NCI-H2107 (cell line): Measurements from ENCODE around the gene C19orf53.
"Not testable (repeated sequence)": the region's sequence is repeated elsewhere in the genome, so short reads cannot be mapped to it uniquely, and the experiment has no call there.

Experiments
- DNase-seq: peaks from one replicate; lab custom pipeline; 2025; lab: John Stamatoyannopoulos, UW

C19orf53 gene

GRCh38 chr19:13764101-13764807 is 10.0 kb upstream of the C19orf53 start, which contains the start of gene MRI1:
MRI1 (plus strand) TSS chr19:13764522; CDS start chr19:13764589, 67 bp downstream.
- DNase-seq = peak; percentile 35

GRCh38 chr19:13764821-13765394 is 9.3 kb upstream of the C19orf53 start:
- DNase-seq = no peak

DNA sequence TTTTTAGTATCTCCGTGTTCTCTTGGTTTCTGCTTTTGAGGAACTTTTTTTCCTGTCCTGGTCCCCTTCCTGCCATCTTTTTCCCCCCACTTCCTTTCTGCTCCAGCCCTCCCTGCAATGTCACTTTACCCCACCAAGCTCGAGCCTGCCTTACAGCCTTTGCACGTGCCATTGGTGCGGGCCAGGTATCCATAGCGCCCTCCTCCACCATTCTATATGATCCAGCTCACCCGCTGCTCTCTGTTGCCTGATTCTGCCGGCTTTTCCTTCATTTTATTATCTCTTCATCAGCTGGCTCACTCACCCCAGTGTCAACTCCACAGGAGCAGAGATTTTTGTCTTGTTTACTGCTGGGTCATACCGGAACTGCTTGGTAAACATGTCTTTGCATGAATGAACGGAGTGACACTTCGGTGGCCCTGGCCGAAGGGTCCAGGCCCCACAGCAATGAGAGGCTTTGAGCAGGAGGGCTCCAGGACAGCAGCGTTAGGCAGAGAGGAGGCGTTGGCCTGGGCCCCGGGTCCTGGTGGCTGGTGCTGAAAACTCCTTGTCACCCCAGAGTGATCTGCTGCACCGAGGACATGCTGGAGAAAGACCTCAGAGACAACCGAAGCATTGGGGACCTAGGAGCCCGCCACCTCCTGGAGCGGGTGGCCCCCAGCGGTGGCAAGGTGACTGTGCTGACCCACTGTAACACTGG is 8.7 kb upstream of the C19orf53 start:
- DNase-seq = no peak

- no peak for DNase-seq
Observed at GRCh38 chr19:13766095-13766481, 8.2 kb upstream of the C19orf53 start.

GRCh38 chr19:13768510-13768909 is 5.7 kb upstream of the C19orf53 start:
- no peak for DNase-seq

- no peak for DNase-seq
Observed at GRCh38 chr19:13770013-13770635, 4.1 kb upstream of the C19orf53 start.

DNA sequence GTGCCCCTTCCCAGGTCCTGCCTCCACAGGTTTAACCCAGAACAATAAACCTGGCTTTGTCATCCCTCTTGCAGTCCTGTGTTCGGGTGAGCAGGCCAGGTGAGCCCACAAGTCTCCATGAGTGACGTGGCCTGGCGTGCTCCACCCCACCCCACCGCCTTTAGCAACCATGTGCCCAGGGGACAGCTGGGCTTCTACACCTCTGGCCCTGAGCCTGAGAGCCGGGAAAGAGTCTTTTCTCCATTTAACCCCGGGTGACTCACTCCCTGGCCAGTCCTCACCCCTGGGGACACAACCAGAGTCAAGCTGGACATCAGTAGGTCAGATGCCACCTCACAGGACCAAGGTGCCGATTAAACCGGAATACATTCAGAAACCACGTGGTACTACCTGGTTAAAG is 4.1 kb downstream of the C19orf53 start:
- DNase-seq = no peak

DNA sequence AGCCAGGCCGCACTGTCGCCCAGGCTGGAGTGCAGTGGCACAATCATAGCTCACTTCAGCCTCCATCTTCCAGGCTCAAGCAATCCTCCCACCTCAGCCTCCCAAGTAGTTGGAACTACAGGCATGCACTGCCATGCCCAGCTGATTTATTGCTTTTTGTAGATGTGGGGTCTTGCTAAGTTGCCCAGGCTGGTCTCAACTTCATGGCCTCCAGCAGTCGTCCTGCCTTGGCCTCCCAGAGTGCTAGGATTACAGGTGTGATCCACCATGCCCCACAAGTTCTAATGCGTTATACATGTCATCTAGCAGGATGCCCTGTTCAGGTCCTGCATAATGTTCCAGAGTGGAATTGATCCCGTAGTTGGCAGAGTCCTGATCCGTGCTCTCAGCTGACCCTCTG is 4.6 kb downstream of the C19orf53 start:
- DNase-seq = no peak

GRCh38 chr19:13779794-13780193 is 5.5 kb downstream of the C19orf53 start:
- DNase-seq = not testable (repeated sequence)

- peak; percentile 36 for DNase-seq
Observed at GRCh38 chr19:13781547-13781946, 7.3 kb downstream of the C19orf53 start.

DNA sequence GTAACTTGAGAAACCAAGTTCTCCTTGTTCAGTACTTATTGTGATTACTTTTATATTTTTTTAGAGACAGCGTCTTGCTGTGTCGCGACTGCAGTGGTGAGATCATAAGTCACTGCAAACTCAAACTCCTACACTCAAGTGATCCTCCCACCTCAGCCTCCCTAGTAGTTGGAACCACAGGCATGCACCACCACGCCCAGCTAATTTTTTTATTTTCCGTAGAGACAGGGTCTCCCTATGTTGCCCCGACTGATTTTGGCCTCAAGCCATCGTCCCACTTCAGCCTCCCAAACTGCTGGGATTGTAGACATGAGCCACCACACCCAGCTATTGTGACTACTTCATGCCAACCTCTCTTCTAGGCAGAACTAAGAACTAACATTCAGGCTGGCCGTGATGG is 8.3 kb downstream of the C19orf53 start:
- no peak for DNase-seq

DNA sequence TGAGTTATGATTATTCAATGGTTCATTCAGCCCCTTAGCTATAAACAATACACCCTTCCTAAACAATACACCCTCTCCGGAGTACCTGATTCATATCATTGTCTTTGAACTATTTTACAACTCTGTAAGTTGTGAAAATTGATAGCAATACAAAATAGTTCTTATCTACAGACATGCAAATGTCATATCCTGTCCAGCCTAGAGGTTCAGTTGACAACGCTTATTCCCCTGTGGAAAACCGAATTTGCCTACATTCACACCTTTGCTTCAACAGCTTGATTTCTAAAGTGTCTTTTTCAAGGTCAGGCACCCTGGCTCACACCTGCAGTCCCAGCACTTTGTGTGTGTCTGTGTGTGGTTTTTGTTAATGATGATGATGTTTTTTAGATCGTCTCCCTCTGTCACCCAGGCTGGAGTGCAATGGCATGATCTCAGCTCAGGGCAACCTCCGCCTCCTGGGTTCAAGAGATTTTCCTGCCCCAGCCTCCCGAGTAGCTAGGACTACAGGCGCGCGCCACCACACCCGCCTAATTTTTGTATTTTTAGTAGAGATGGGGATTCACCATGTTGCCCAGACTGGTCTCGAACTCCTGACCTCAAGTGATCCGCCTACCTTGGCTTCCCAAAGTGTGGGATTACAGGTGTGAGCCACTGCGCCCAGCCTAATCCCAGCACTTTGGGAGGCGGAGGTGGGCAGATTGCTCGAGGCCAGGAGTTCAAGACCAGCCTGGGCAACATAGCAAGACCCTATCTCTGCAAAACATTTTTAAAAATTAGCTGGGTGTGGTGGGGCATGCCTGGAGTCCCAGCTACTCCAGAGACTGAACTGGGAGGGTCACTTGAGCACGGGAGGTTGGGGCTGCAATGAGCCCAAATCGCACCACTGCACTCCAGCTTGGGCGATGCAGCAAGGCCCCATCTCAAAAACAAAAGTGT is 9.6 kb downstream of the C19orf53 start:
- no peak for DNase-seq

DNA sequence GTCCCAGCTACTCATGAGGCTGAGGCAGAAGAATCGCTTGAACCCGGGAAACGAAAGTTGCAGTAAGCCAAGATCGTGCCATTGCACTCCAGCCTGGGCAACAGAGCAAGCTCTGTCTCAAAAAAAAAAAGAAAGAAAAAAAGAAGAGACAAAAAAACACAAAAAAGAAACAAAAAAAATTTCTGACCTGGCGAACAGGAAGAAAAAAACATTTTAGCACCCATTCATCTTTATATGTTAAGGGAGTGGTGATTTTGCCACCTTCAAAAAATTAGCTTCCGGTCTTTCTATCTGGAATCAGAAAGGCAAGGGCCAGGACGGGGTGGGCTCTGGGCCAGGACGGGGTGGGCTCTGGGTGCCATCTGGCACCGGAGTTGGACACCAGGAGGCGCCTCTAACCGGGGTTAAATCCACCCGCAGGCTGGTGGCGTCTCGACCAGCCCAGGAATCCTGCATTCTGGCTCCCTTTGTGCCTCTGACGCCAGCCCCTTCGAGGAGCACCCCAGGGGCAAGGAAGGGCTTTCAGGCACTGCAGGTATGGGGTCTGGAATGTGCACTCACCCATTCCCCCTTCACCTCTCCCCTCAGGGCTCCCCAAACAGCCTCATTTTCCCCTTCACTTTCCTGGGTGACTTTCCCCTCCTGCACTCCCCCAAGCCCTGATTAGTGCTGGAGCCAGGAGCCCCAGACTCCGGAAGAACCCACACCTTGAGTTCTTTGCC is 10.6 kb downstream of the C19orf53 start:
- no peak for DNase-seq

DNA sequence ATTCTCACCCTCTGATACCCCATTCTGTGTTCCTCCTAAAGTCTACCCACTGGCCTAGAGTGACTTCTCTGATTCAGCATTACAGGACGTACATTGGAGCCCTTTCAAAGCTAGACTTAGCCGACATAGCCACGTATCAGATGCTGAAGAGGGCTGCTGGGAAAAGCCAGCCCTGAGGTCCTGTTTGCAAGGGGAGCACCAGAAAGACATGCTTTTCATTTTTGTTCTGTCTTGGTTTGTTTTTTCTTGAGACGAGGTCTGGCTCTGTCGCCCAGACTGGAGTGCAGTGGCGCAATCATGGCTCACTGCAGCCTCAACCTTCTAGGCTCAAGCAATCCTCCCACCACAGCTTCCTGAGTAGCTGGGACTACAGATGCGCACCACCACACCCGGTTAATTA is 14.7 kb downstream of the C19orf53 start:
- no peak for DNase-seq

DNA sequence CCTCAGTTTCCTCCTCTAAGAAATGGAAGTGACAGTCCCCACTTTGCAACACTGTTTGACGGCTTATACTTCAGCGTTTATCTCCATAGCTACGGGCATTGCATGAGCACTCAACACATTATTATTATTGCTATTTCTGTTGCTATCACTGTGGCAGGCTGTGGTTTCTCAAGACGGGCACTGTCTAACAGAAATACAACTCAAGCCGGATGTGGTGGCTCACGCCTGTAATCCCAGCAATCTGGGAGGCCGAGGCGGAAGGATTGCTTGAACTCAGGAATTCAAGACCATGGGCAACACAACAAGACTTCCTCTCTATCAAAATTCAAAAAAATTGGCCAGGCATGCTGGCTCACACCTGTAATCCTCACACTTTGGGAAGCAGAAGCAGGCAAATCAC is 16.1 kb downstream of the C19orf53 start:
- DNase-seq = no peak

DNA sequence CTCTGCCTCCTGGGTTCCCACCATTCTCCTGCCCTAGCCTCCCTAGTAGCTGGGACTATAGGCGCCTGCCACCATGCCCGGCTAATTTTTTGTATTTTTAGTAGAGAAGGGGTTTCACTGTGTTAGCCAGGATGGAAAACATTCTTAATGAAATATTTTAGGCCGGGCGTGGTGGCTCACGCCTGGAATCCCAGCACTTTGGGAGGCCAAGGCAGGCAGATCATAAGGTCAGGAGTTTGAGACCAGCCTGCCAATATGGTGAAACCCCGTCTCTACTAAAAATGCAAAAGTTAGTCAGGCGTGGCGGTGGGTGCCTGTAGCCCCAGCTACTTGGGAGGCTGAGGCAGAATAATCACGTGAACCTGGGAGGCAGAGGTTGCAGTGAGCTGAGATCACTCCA is 19.1 kb downstream of the C19orf53 start:
- not testable (repeated sequence) for DNase-seq

DNA sequence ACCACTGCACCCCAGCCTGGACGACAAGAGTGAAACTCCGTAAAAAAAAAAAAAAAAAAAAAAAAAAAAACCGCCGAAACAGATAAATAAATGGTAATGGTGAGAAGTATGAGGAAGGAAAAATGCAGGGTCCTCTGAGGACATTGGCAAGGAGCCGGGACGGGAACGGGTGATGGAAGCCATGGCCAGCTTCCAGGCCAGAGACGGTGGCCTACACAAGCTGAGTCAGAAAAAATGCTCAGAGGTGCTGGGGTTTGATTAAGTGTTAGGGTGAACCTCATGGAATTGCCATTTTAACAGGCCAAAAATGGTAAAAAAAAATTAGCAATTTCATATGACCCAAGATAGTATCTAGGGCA is 20.1 kb downstream of the C19orf53 start:
- no peak for DNase-seq

GRCh38 chr19:13794757-13795589 is 20.7 kb downstream of the C19orf53 start, which contains the start of gene ZSWIM4:
ZSWIM4 (plus strand) TSS chr19:13795443; CDS start chr19:13795649, 206 bp downstream.
- peak; percentile 97 for DNase-seq

- no peak for DNase-seq
Observed at GRCh38 chr19:13795595-13796300, 21.5 kb downstream of the C19orf53 start.
